Smooth muscle cell (in vitro differentiated cells): ENCODE measurements around the gene GPRIN3. TPM values are rescaled to one million over a fixed set of nuclear protein-coding genes. Genes with fewer than 3 reads are reported as not detected.

Source experiments
- DNase-seq: peaks from one replicate; lab custom pipeline; 2025; ENCODE audit not compliant: unreplicated experiment; lab: John Stamatoyannopoulos, UW
- H2AFZ ChIP-seq: fragments of 200-600 bp; sonication (generic); 2 replicates; pipeline ENCODE4 v1.6.0; 2016; ENCODE audit warnings: antibody characterized with exemption, low read depth, mild to moderate bottlenecking
- H3F3A ChIP-seq: fragments of 200-600 bp; sonication (generic); 2 replicates; pipeline ENCODE4 v1.6.0; 2017; ENCODE audit warnings: antibody characterized with exemption, low read depth
- H3K27ac ChIP-seq: fragments of 200-600 bp; sonication (generic); 2 replicates; pipeline ENCODE4 v1.5.1; 2016; ENCODE audit warnings: low read depth, mild to moderate bottlenecking
- H3K27me3 ChIP-seq: fragments of 200-600 bp; sonication (generic); 2 replicates; pipeline ENCODE4 v1.6.1; 2016; ENCODE audit warnings: low read depth, mild to moderate bottlenecking
- H3K36me3 ChIP-seq: fragments of 200-600 bp; sonication (generic); 2 replicates; pipeline ENCODE4 v1.5.1; 2016; ENCODE audit warnings: low read depth
- H3K4me1 ChIP-seq: fragments of 200-600 bp; sonication (generic); 2 replicates; pipeline ENCODE4 v1.5.1; 2016; ENCODE audit warnings: low read depth
- H3K4me2 ChIP-seq: fragments of 200-600 bp; sonication (generic); 2 replicates; pipeline ENCODE4 v1.6.0; 2016; ENCODE audit warnings: mild to moderate bottlenecking
- H3K4me3 ChIP-seq: fragments of 200-600 bp; sonication (generic); 2 replicates; pipeline ENCODE4 v1.5.1; 2016; ENCODE audit warnings: mild to moderate bottlenecking
- H3K79me2 ChIP-seq: fragments of 200-600 bp; sonication (generic); 2 replicates; pipeline ENCODE4 v1.6.0; 2016; ENCODE audit warnings: low read depth, mild to moderate bottlenecking
- H3K9ac ChIP-seq: fragments of 200-600 bp; sonication (generic); 2 replicates; pipeline ENCODE4 v1.6.0; 2016; ENCODE audit warnings: low read depth
- H3K9me3 ChIP-seq: fragments of 200-600 bp; sonication (generic); replicated peaks from 2 replicates; pipeline ENCODE4 v1.5.1; 2016; ENCODE audit warnings: low read depth
- H4K20me1 ChIP-seq: fragments of 200-600 bp; sonication (generic); 2 replicates; pipeline ENCODE4 v1.6.0; 2016; ENCODE audit warnings: low read depth
- WGBS: methylation state at CpG from one replicate; pipeline ENCODE4 v1.1.7; 2016; ENCODE audit warnings: low lambda C conversion rate; 5-methylcytosine and 5-hydroxymethylcytosine counted together
- polyA plus RNA-seq: library from polyadenylated mRNA; unstranded; fragments of >200 nt; fragmentation: Nextera tagmentation; extraction: Ambion mirVana; gene quantifications from 2 replicates; pipeline ENCODE4 v1.2.1, GENCODE V29; 2016
- total RNA-seq: library from RNA; depleted of rRNA; stranded (reverse); fragments of >200 nt; gene quantifications from 2 replicates; pipeline ENCODE4 v1.2.3, GENCODE V29; 2014
- TF ChIP-seq, protein P1 (sequence below): fragments of 200-600 bp; sonication (generic); IDR thresholded peaks from 2 replicates; pipeline ENCODE4 v1.5.1; 2017; ENCODE audit warnings: borderline replicate concordance, mild to moderate bottlenecking, antibody characterized with exemption; ENCODE audit not compliant: insufficient read depth, poor library complexity, severe bottlenecking

The GPRIN3 gene
- total and polyA plus RNA-seq, 2 experiments from 2014 or later, result 0.47 to 1.8 TPM

- Histone ChIP-seq H2AFZ (no peak overlapping the region), H3F3A (no peaks in the 10 kb centered on the region), H3K27ac (no peak overlapping the region), H3K9ac (no peak overlapping the region), H3K79me2 (no peaks in the 10 kb centered on the region), H3K4me1 (no peaks in the 10 kb centered on the region), H3K4me2 (no peak overlapping the region), H3K4me3 (no peak overlapping the region), H3K27me3 (no peaks in the 10 kb centered on the region), H3K36me3 (no peaks in the 10 kb centered on the region), H4K20me1 (no peaks in the 10 kb centered on the region), H3K9me3 (no peaks in the 10 kb centered on the region)
- WGBS, result 96% methylated on average over 3 of the region's 3 CpGs
- TF ChIP-seq, protein P1, sequence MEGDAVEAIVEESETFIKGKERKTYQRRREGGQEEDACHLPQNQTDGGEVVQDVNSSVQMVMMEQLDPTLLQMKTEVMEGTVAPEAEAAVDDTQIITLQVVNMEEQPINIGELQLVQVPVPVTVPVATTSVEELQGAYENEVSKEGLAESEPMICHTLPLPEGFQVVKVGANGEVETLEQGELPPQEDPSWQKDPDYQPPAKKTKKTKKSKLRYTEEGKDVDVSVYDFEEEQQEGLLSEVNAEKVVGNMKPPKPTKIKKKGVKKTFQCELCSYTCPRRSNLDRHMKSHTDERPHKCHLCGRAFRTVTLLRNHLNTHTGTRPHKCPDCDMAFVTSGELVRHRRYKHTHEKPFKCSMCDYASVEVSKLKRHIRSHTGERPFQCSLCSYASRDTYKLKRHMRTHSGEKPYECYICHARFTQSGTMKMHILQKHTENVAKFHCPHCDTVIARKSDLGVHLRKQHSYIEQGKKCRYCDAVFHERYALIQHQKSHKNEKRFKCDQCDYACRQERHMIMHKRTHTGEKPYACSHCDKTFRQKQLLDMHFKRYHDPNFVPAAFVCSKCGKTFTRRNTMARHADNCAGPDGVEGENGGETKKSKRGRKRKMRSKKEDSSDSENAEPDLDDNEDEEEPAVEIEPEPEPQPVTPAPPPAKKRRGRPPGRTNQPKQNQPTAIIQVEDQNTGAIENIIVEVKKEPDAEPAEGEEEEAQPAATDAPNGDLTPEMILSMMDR, result no peak
- no peak for DNase-seq
These were observed 77.3 kb downstream of the GPRIN3 start for GRCh38 chr4:89230271-89230670.

DNA sequence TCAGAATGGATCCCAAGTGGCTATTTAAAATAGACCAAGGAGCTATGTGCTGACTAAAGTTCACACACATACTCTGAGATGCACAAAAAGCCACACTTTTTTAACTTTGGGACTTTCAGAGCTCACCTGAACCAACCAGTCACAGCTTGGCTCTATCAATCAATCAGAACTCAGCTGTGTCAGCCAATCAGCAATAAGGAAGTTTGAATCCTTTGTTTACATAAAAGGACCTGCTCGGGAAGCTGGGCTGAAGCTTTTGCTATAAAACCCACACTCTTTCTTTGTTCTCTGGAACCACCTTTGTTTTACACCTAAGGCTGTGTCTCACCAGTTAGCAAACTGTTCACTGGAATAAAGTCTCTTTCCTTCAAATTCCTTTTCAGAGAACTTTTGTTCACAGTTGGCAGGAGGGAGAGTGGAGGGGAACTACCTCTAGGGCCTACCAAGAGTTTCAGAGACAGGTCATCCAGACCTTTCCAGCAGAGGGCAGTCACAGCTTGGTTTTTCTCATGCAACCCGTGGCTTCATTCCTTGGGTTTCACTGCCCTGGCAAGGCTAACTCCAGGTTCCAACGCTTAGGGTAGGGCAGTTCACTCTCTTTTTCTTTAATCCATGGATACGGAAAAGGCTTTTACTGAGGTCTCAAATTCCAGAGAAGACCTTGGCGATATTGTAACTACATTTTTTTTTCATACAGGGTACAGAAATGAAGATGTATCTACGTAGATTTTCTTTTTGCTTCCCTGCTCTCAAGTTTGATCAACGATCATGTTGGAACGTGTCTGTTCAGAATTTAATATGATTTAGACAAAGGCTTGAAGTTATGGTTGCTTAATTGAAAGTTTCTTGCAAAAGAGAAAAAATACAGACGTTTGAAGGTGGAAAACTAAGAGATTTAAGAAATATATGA is 80.7 kb downstream of the GPRIN3 start:
- H3K27me3 ChIP-seq, result no peaks in the 10 kb centered on the region
- peak; percentile 10 for DNase-seq
- no peak overlapping the region for H3K4me3 ChIP-seq
- no peaks in the 10 kb centered on the region for H3K4me1 ChIP-seq
- no peak overlapping the region for H3K9ac ChIP-seq
- H2AFZ ChIP-seq, result peak overlapping the region; percentile 93
- peak overlapping the region; percentile 67 for H3K4me2 ChIP-seq
- no peaks in the 10 kb centered on the region for H3K9me3 ChIP-seq
- no peaks in the 10 kb centered on the region for H3K36me3 ChIP-seq
- H3K27ac ChIP-seq, result no peak overlapping the region
- 42% methylated on average over 9 of the region's 9 CpGs for WGBS
- H3K79me2 ChIP-seq, result no peaks in the 10 kb centered on the region
- no peaks in the 10 kb centered on the region for H4K20me1 ChIP-seq
- TF ChIP-seq, protein P1, result peak; percentile 66
- no peaks in the 10 kb centered on the region for H3F3A ChIP-seq

DNA sequence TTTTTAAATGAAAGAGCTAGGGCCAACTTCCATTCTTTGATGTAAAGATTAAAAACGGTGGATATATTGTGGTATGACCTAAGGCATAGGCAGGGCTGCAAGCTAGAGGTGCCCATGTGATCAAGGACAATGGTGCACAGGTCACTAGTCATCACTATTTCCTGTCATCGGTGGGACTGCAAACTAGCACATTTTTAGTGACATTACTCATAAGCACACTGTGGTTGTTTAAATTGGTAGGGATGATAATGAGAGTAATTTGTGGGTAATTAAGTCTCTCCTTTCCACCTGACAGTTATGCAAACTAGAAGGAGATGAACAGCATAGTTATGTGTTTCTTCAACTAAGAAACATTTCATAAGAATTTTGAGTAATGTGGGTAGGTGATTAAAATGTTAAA is 85.4 kb downstream of the GPRIN3 start:
- Histone ChIP-seq H2AFZ (no peak overlapping the region), H3K9ac (no peak overlapping the region), H3K9me3 (no peaks in the 10 kb centered on the region), H3K36me3 (no peaks in the 10 kb centered on the region), H4K20me1 (no peaks in the 10 kb centered on the region), H3K27me3 (no peaks in the 10 kb centered on the region), H3K4me3 (no peak overlapping the region), H3K4me1 (peaks cover 3% of the 10 kb centered on the region), H3F3A (no peaks in the 10 kb centered on the region), H3K27ac (no peak overlapping the region), H3K4me2 (no peak overlapping the region), H3K79me2 (no peaks in the 10 kb centered on the region)
- TF ChIP-seq, protein P1, result no peak
- WGBS, result 46% methylated on average over 2 of the region's 2 CpGs
- DNase-seq, result no peak
